Regular cardiac myocyte (primary cell): ENCODE data around the gene PHOSPHO2. TPM values are rescaled to one million over a fixed set of nuclear protein-coding genes. Genes with fewer than 3 reads are reported as not detected.

ENCODE experiments used
- total RNA-seq: library from RNA; depleted of rRNA; stranded (reverse); fragments of >200 nt; gene quantifications from 2 replicates; pipeline ENCODE4 v1.2.3, GENCODE V29; 2014

PHOSPHO2 gene
- total RNA-seq = 1.3 and 2.8 TPM in 2 replicates

GRCh38 chr2:169694113-169694893 is at the start of gene PHOSPHO2, which contains the start of gene CFAP210:
PHOSPHO2 (plus strand) TSS chr2:169694469; CDS start chr2:169700972, 6,503 bp downstream.
CFAP210 (minus strand) TSS chr2:169694405; CDS start chr2:169694327, 78 bp downstream.

Other genes with a start within 250 kb of the PHOSPHO2 start
- 2.9 and 5.4 TPM in 2 replicates for gene BBS5, start 215.0 kb upstream of the PHOSPHO2 start, total RNA-seq
- 0.38 and 0.85 TPM in 2 replicates for gene KLHL41, start 184.8 kb upstream of the PHOSPHO2 start, total RNA-seq
- 19.0 and 21.4 TPM in 2 replicates for gene FASTKD1, start 120.6 kb upstream of the PHOSPHO2 start, total RNA-seq
- 21.5 and 35.0 TPM in 2 replicates for gene PPIG, start 110.1 kb upstream of the PHOSPHO2 start, total RNA-seq
- under 0.01 TPM in 1 of 2 replicates, not detected in the other for gene CFAP210, start 64 bp upstream of the PHOSPHO2 start, total RNA-seq
- 4.5 and 6.1 TPM in 2 replicates for gene KLHL23, start 39.4 kb downstream of the PHOSPHO2 start, total RNA-seq
- gene SSB, start 104.4 kb downstream of the PHOSPHO2 start, total RNA-seq = 106 and 172 TPM in 2 replicates
- gene METTL5, start 130.4 kb downstream of the PHOSPHO2 start, total RNA-seq = 35.2 and 49.1 TPM in 2 replicates
- 44.9 and 45.7 TPM in 2 replicates for gene UBR3, start 133.0 kb downstream of the PHOSPHO2 start, total RNA-seq